ENCODE measurements around the gene GRID1.

GRCh38 chr10:85679061-85679460, 687.5 kb downstream of the GRID1 start:
- TF ChIP-seq CTCF (IDR thresholded peaks at IDR 0.05) (no peak), POLR2A (IDR thresholded peaks at IDR 0.05) (no peak)

All from esophagus squamous epithelium (tissue), 4 donors.